Measurements from ENCODE around the gene ARHGAP26.
"Not testable (repeated sequence)": the region's sequence is repeated elsewhere in the genome, so short reads cannot be mapped to it uniquely, and the experiment has no call there.

Gene ARHGAP26

GRCh38 chr5:143116814-143117213 is 346.6 kb downstream of the ARHGAP26 start:
- DNase-seq (ENCODE audit: low read depth in 2 of 2) = no peak

- no peak for DNase-seq (ENCODE audit: low read depth in 2 of 2)
Measured at GRCh38 chr5:143117821-143118220, 347.6 kb downstream of the ARHGAP26 start.

- no peak for DNase-seq (ENCODE audit: low read depth in 2 of 2)
Measured at GRCh38 chr5:143118222-143118621, 348.0 kb downstream of the ARHGAP26 start.

- not testable (repeated sequence) for DNase-seq (ENCODE audit: low read depth in 2 of 2)
Measured at GRCh38 chr5:143118818-143119217, 348.6 kb downstream of the ARHGAP26 start.

GRCh38 chr5:143119291-143119769 is 349.2 kb downstream of the ARHGAP26 start:
- DNase-seq (ENCODE audit: low read depth in 2 of 2) = no peak

GRCh38 chr5:143119881-143120341 is 349.7 kb downstream of the ARHGAP26 start:
- DNase-seq (ENCODE audit: low read depth in 2 of 2) = no peak

GRCh38 chr5:143120460-143121134 is 350.4 kb downstream of the ARHGAP26 start:
- DNase-seq (ENCODE audit: low read depth in 2 of 2) = no peak

GRCh38 chr5:143121135-143121475 is 350.9 kb downstream of the ARHGAP26 start:
- no peak for DNase-seq (ENCODE audit: low read depth in 2 of 2)

- DNase-seq (ENCODE audit: low read depth in 2 of 2) = no peak
Measured at GRCh38 chr5:143124593-143124992, 354.4 kb downstream of the ARHGAP26 start.

GRCh38 chr5:143126174-143127019 is 356.2 kb downstream of the ARHGAP26 start:
- DNase-seq (ENCODE audit: low read depth in 2 of 2) = no peak

- no peak for DNase-seq (ENCODE audit: low read depth in 2 of 2)
Measured at GRCh38 chr5:143128412-143129071, 358.4 kb downstream of the ARHGAP26 start.

GRCh38 chr5:143129203-143129602 is 359.0 kb downstream of the ARHGAP26 start:
- no peak for DNase-seq (ENCODE audit: low read depth in 2 of 2)

- no peak for DNase-seq (ENCODE audit: low read depth in 2 of 2)
Measured at GRCh38 chr5:143129910-143130612, 359.9 kb downstream of the ARHGAP26 start.

- DNase-seq (ENCODE audit: low read depth in 2 of 2) = no peak
Measured at GRCh38 chr5:143130613-143131305, 360.6 kb downstream of the ARHGAP26 start.

- DNase-seq (ENCODE audit: low read depth in 2 of 2) = no peak
Measured at GRCh38 chr5:143131972-143132371, 361.8 kb downstream of the ARHGAP26 start.

- no peak for DNase-seq (ENCODE audit: low read depth in 2 of 2)
Measured at GRCh38 chr5:143132739-143133138, 362.6 kb downstream of the ARHGAP26 start.

- no peak for DNase-seq (ENCODE audit: low read depth in 2 of 2)
Measured at GRCh38 chr5:143133721-143134120, 363.5 kb downstream of the ARHGAP26 start.

GRCh38 chr5:143134269-143134668 is 364.1 kb downstream of the ARHGAP26 start:
- DNase-seq (ENCODE audit: low read depth in 2 of 2) = no peak

- DNase-seq (ENCODE audit: low read depth in 2 of 2) = no peak
Measured at GRCh38 chr5:143134900-143135299, 364.7 kb downstream of the ARHGAP26 start.

GRCh38 chr5:143135832-143136551 is 365.8 kb downstream of the ARHGAP26 start:
- no peak for DNase-seq (ENCODE audit: low read depth in 2 of 2)

All from activated CD4-positive, alpha-beta T cell treated with anti-CD3 and anti-CD28 coated beads for 24 hours (primary cell).